IMR-90 (cell line): ENCODE results near the gene SMIM14. TPM values are rescaled to one million over a fixed set of nuclear protein-coding genes. Genes with fewer than 3 reads are reported as not detected.

Experiments
- ATAC-seq: fragments of 200-7000 bp; cut with Tn5 transposase; 2 replicates; pipeline ENCODE4 v1.9.1; 2020; ENCODE audit warnings: low read depth, mild to moderate bottlenecking, moderate library complexity
- BruUV-seq: library from RNA; stranded (reverse); fragments of 400-500 nt; replicated peaks from 2 replicates; lab custom pipeline; 2021; lab: Mats Ljungman, UMichigan
- CTCF ChIA-PET: fragments of 300-600 bp; formaldehyde crosslinking; extraction: SDS; loops from one replicate; lab custom pipeline; 2021; ENCODE audit warnings: antibody characterized with exemption; lab: Yijun Ruan, JAX
- POLR2A ChIA-PET: fragments of 300-600 bp; sonication (Branson Sonifier 250); formaldehyde crosslinking; loops from one replicate; lab custom pipeline; 2022; ENCODE audit warnings: antibody characterized with exemption; ENCODE audit not compliant: unreplicated experiment; lab: Charles Lee
- DNase-seq: peaks from one replicate; pipeline ENCODE4 v3.0.0; 2013
- H2AFZ ChIP-seq: replicated peaks from 2 replicates; pipeline ENCODE3; 2013; ENCODE audit warnings: low read length, mild to moderate bottlenecking; ENCODE audit not compliant: poor library complexity
- H2AK5ac ChIP-seq: 2 replicates; pipeline ENCODE4 v1.6.1; 2013; ENCODE audit warnings: low read depth, low read length, inconsistent platforms
- H2AK9ac ChIP-seq: replicated peaks from 2 replicates; pipeline ENCODE3; 2013; ENCODE audit warnings: mild to moderate bottlenecking, low read depth, low read length, moderate library complexity; ENCODE audit not compliant: poor library complexity
- H2BK120ac ChIP-seq: 2 replicates; pipeline ENCODE4 v1.6.1; 2013; ENCODE audit warnings: low read depth, low read length, inconsistent platforms
- H2BK15ac ChIP-seq: 3 replicates; pipeline ENCODE4 v1.6.1; 2013; ENCODE audit warnings: low read depth, low read length, inconsistent platforms
- H2BK20ac ChIP-seq: 2 replicates; pipeline ENCODE4 v1.6.1; 2013; ENCODE audit warnings: low read depth, mild to moderate bottlenecking, inconsistent platforms, low read length, moderate library complexity
- H2BK5ac ChIP-seq: 2 replicates; pipeline ENCODE4 v1.6.1; 2013; ENCODE audit warnings: mild to moderate bottlenecking, low read depth, low read length, inconsistent platforms; ENCODE audit not compliant: poor library complexity, severe bottlenecking
- H3K14ac ChIP-seq: replicated peaks from 2 replicates; pipeline ENCODE4 v1.6.1; 2013; ENCODE audit warnings: low read depth, low read length, inconsistent platforms
- H3K18ac ChIP-seq: 2 replicates; pipeline ENCODE4 v1.6.1; 2013; ENCODE audit warnings: low read depth, low read length, control low read depth
- H3K23ac ChIP-seq: 2 replicates; pipeline ENCODE4 v1.6.1; 2013; ENCODE audit warnings: low read depth, low read length, inconsistent platforms
- H3K27ac ChIP-seq: 2 replicates; pipeline ENCODE4 v1.5.1; 2013; ENCODE audit warnings: mild to moderate bottlenecking, control low read depth, low read length; ENCODE audit not compliant: insufficient read depth
- H3K27me3 ChIP-seq: 2 replicates; pipeline ENCODE4 v1.6.1; 2013; ENCODE audit warnings: low read length; ENCODE audit not compliant: control insufficient read depth, insufficient read depth
- H3K36me3 ChIP-seq: 2 replicates; pipeline ENCODE4 v1.6.1; 2013; ENCODE audit warnings: low read length, mixed read lengths; ENCODE audit not compliant: control insufficient read depth, insufficient read depth
- H3K4ac ChIP-seq: 2 replicates; pipeline ENCODE4 v1.6.1; 2013; ENCODE audit warnings: low read depth, low read length, inconsistent platforms
- H3K4me1 ChIP-seq: 2 replicates; pipeline ENCODE4 v1.6.1; 2013; ENCODE audit warnings: low read length, mixed read lengths; ENCODE audit not compliant: control insufficient read depth, insufficient read depth
- H3K4me2 ChIP-seq: 2 replicates; pipeline ENCODE4 v1.6.1; 2013; ENCODE audit warnings: low read depth, mild to moderate bottlenecking, control low read depth, low read length, moderate library complexity
- H3K4me3 ChIP-seq: 2 replicates; pipeline ENCODE4 v1.5.1; 2013; ENCODE audit warnings: low read depth, mild to moderate bottlenecking, control low read depth, low read length, moderate library complexity; ENCODE audit not compliant: insufficient read depth
- H3K56ac ChIP-seq: 2 replicates; pipeline ENCODE4 v1.6.1; 2013; ENCODE audit warnings: low read length, inconsistent platforms; ENCODE audit not compliant: insufficient read depth; ENCODE audit errors: extremely low read depth
- H3K79me1 ChIP-seq, 2 experiments: 2 replicates each; pipeline ENCODE4 v1.6.1; 2013; ENCODE audit warnings: low read length in 2 of 2, inconsistent platforms in 1 of 2, low read depth in 1 of 2
- H3K9ac ChIP-seq: 2 replicates; pipeline ENCODE4 v1.6.1; 2013; ENCODE audit warnings: low read depth, low read length, control low read depth
- H3K9me1 ChIP-seq: 2 replicates; pipeline ENCODE4 v1.6.1; 2013; ENCODE audit warnings: low read length, inconsistent platforms; ENCODE audit not compliant: insufficient read depth
- H3K9me3 ChIP-seq: 2 replicates; pipeline ENCODE4 v1.6.1; 2013; ENCODE audit warnings: low read length; ENCODE audit not compliant: control insufficient read depth, insufficient read depth
- H4K20me1 ChIP-seq: 2 replicates; pipeline ENCODE4 v1.6.1; 2013; ENCODE audit warnings: low read length, inconsistent platforms; ENCODE audit not compliant: insufficient read depth
- H4K5ac ChIP-seq: 2 replicates; pipeline ENCODE4 v1.6.1; 2013; ENCODE audit warnings: mild to moderate bottlenecking, low read depth, low read length, control low read depth
- H4K8ac ChIP-seq, 2 experiments: 2 replicates each; pipeline ENCODE4 v1.6.1; 2013; ENCODE audit warnings: low read depth in 2 of 2, low read length in 2 of 2, control low read depth in 1 of 2, inconsistent platforms in 1 of 2
- H4K91ac ChIP-seq: 2 replicates; pipeline ENCODE4 v1.6.1; 2013; ENCODE audit warnings: low read depth, low read length, inconsistent platforms; ENCODE audit not compliant: insufficient read depth
- BHLHE40 ChIP-seq: fragments of 150-350 bp; IDR thresholded peaks from 2 replicates; pipeline ENCODE4 v1.6.1; 2016; ENCODE audit warnings: mild to moderate bottlenecking, low read depth, low read length
- CEBPB ChIP-seq: IDR thresholded peaks from 2 replicates; pipeline ENCODE4 v1.6.1; 2012; ENCODE audit warnings: low read depth, low read length, improper control_type of control experiment
- CHD1 ChIP-seq: IDR thresholded peaks from 2 replicates; pipeline ENCODE4 v1.6.1; 2012; ENCODE audit warnings: low read depth, low read length, improper control_type of control experiment
- FOS ChIP-seq: fragments of 150-350 bp; IDR thresholded peaks from 2 replicates; pipeline ENCODE4 v1.6.1; 2016; ENCODE audit warnings: low read depth, low read length
- MAFK ChIP-seq: IDR thresholded peaks from 2 replicates; pipeline ENCODE4 v1.6.1; 2012; ENCODE audit warnings: low read depth, low read length, improper control_type of control experiment
- MAZ ChIP-seq: IDR thresholded peaks from 2 replicates; pipeline ENCODE4 v1.6.1; 2012; ENCODE audit warnings: low read depth, mild to moderate bottlenecking, low read length, improper control_type of control experiment, moderate library complexity, borderline replicate concordance
- MXI1 ChIP-seq: IDR thresholded peaks from 2 replicates; pipeline ENCODE4 v1.6.1; 2012; ENCODE audit warnings: low read depth, mild to moderate bottlenecking, low read length, moderate library complexity, borderline replicate concordance
- NFE2L2 ChIP-seq: fragments of 150-350 bp; IDR thresholded peaks from 2 replicates; pipeline ENCODE4 v1.6.1; 2016; ENCODE audit warnings: low read depth, mild to moderate bottlenecking, low read length
- POLR2A ChIP-seq: IDR thresholded peaks from 2 replicates; pipeline ENCODE4 v1.6.1; 2012; ENCODE audit warnings: mild to moderate bottlenecking, low read depth, low read length
- RAD21 ChIP-seq: IDR thresholded peaks from 2 replicates; pipeline ENCODE4 v1.6.1; 2012; ENCODE audit warnings: low read length, improper control_type of control experiment
- RCOR1 ChIP-seq: IDR thresholded peaks from 2 replicates; pipeline ENCODE4 v1.6.1; 2012; ENCODE audit warnings: mild to moderate bottlenecking, low read length, improper control_type of control experiment; ENCODE audit not compliant: insufficient replicate concordance
- RFX5 ChIP-seq: IDR thresholded peaks from 2 replicates; pipeline ENCODE4 v1.8.0; 2012; ENCODE audit warnings: low read depth, mild to moderate bottlenecking, low read length, moderate library complexity
- SMC3 ChIP-seq: fragments of 150-350 bp; IDR thresholded peaks from 2 replicates; pipeline ENCODE4 v1.6.1; 2016; ENCODE audit warnings: low read depth, mild to moderate bottlenecking, antibody characterized with exemption, low read length, moderate library complexity
- WGBS, 2 experiments: methylation state at CpG; one replicate each; pipeline versions ENCODE4 v1.1.5 to v1.1.7; 2013; ENCODE audit warnings: missing lambda C conversion rate in 2 of 2; ENCODE audit not compliant: insufficient read length in 1 of 2; ENCODE audit errors: extremely low coverage in 2 of 2; 5-methylcytosine and 5-hydroxymethylcytosine counted together
- dilution Hi-C: fragments of 300-500 bp; cut with HindIII; formaldehyde crosslinking; loops from one replicate; pipeline ENCODE4 v1.14.3; 2018; ENCODE audit warnings: low sequenced_read_pairs; ENCODE audit not compliant: unreplicated experiment
- in situ Hi-C: fragments of 300-500 bp; cut with MboI; formaldehyde crosslinking; loops from 3 replicates; pipeline ENCODE4 v1.14.3; 2019; ENCODE audit warnings: low sequenced_read_pairs, inconsistent platforms, mixed read lengths
- intact Hi-C: fragments of 100-400 bp; cut with micrococcal nuclease; formaldehyde crosslinking; loops from 2 replicates; pipeline ENCODE4 v1.10.0; 2022
- polyA plus RNA-seq, 3 experiments: library from polyadenylated mRNA; depleted of rRNA; stranded (reverse); fragments of >200 nt; gene quantifications; 2 replicates each; pipeline ENCODE4 v1.2.3, GENCODE V29; 2012; ENCODE audit warnings: low replicate concordance in 1 of 3
- total RNA-seq: library from RNA; depleted of rRNA; stranded (reverse); fragments of >200 nt; gene quantifications from 2 replicates; pipeline ENCODE4 v1.2.3, GENCODE V29; 2012
- TF ChIP-seq, protein P1 (sequence below): fragments of 150-350 bp; IDR thresholded peaks from 2 replicates; pipeline ENCODE4 v1.6.1; 2017; ENCODE audit warnings: mild to moderate bottlenecking, antibody characterized with exemption, low read length, low read depth
- TF ChIP-seq, protein P2 (sequence below): conservative IDR thresholded peaks from 2 replicates; pipeline ENCODE4 v1.5.1; 2012; ENCODE audit warnings: mild to moderate bottlenecking, low read depth, low read length, improper control_type of control experiment
- TF ChIP-seq, protein P3 (sequence below): fragments of 150-350 bp; IDR thresholded peaks from 2 replicates; pipeline ENCODE4 v1.6.1; 2016; ENCODE audit warnings: low read depth, mild to moderate bottlenecking, low read length, moderate library complexity, borderline replicate concordance

SMIM14 gene
- total and polyA plus RNA-seq, 2 of the 4 experiments (the other 2 are of a cell fraction), result 15.6 to 20.9 TPM

DNA sequence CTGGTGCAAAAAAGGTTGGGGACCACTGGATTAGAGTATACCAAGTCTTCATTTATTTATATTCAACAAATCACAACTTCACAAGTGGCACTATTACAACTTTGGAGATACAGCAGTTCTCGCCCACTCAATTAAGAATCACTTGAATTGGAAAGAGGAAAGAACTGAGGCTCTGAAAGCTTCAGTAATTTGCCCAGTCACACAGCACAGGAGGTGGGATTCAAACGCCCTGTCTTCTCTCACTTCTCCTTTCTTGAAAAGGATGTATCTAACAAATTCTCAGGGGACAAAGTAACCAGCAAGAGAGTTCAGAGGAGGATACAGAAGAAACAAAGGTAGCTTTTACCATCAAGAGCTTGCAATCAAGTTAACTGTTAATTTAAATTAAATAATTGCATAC lies 12.4 kb downstream of the SMIM14 start:
- Histone ChIP-seq H2BK20ac (no peak overlapping the region), H3K9ac (no peak overlapping the region), H2BK5ac (no peak overlapping the region), H2BK120ac (no peak overlapping the region), H3K79me1 (peaks cover 13% of the 10 kb centered on the region in 2 experiments; a peak in 2 of 4 replicates), H3K56ac (no peak overlapping the region), H4K8ac (no peak overlapping the region), H2BK15ac (no peak overlapping the region), H4K5ac (no peak overlapping the region), H3K9me1 (no peaks in the 10 kb centered on the region), H2AK5ac (no peak overlapping the region), H2AK9ac (no peak overlapping the region), H3K4me1 (peaks cover 4% of the 10 kb centered on the region; the same call in 1 of the 2 replicates), H3K9me3 (no peaks in the 10 kb centered on the region), H3K4me3 (no peak overlapping the region), H2AFZ (no peak overlapping the region), H3K23ac (no peak overlapping the region), H3K36me3 (peaks cover 5% of the 10 kb centered on the region; the same call in 1 of the 2 replicates), H3K18ac (no peak overlapping the region), H3K4ac (no peak overlapping the region), H3K4me2 (no peak overlapping the region), H4K20me1 (no peaks in the 10 kb centered on the region), H3K27me3 (no peaks in the 10 kb centered on the region), H3K14ac (no peak overlapping the region), H3K27ac (no peak overlapping the region), H4K91ac (no peak overlapping the region)
- ATAC-seq (no peak), DNase-seq (no peak)
- ChIA-PET POLR2A (no interaction called here), CTCF (no interaction called here)
- in situ Hi-C loops (no loop called here), dilution Hi-C loops (no loop called here), intact Hi-C loops (no loop called here)
- WGBS, 2 experiments, result no CpG with 5 or more reads among the region's 2 CpGs
- TF ChIP-seq CEBPB (no peak), MXI1 (no peak), SMC3 (no peak), POLR2A (no peak), CHD1 (no peak), NFE2L2 (no peak), FOS (no peak), RFX5 (no peak), MAFK (no peak), MAZ (no peak), RCOR1 (no peak), BHLHE40 (no peak), RAD21 (no peak)
- TF ChIP-seq, protein P1, sequence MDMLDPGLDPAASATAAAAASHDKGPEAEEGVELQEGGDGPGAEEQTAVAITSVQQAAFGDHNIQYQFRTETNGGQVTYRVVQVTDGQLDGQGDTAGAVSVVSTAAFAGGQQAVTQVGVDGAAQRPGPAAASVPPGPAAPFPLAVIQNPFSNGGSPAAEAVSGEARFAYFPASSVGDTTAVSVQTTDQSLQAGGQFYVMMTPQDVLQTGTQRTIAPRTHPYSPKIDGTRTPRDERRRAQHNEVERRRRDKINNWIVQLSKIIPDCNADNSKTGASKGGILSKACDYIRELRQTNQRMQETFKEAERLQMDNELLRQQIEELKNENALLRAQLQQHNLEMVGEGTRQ, result no peak
- TF ChIP-seq, protein P2, sequence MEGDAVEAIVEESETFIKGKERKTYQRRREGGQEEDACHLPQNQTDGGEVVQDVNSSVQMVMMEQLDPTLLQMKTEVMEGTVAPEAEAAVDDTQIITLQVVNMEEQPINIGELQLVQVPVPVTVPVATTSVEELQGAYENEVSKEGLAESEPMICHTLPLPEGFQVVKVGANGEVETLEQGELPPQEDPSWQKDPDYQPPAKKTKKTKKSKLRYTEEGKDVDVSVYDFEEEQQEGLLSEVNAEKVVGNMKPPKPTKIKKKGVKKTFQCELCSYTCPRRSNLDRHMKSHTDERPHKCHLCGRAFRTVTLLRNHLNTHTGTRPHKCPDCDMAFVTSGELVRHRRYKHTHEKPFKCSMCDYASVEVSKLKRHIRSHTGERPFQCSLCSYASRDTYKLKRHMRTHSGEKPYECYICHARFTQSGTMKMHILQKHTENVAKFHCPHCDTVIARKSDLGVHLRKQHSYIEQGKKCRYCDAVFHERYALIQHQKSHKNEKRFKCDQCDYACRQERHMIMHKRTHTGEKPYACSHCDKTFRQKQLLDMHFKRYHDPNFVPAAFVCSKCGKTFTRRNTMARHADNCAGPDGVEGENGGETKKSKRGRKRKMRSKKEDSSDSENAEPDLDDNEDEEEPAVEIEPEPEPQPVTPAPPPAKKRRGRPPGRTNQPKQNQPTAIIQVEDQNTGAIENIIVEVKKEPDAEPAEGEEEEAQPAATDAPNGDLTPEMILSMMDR, result no peak
- TF ChIP-seq, protein P3, sequence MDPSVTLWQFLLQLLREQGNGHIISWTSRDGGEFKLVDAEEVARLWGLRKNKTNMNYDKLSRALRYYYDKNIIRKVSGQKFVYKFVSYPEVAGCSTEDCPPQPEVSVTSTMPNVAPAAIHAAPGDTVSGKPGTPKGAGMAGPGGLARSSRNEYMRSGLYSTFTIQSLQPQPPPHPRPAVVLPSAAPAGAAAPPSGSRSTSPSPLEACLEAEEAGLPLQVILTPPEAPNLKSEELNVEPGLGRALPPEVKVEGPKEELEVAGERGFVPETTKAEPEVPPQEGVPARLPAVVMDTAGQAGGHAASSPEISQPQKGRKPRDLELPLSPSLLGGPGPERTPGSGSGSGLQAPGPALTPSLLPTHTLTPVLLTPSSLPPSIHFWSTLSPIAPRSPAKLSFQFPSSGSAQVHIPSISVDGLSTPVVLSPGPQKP, result no peak
- no TSS peak for BruUV-seq
